Right lobe of liver (tissue), 6 donors: Measurements from ENCODE around the gene MRPL3. TPM values are rescaled to one million over a fixed set of nuclear protein-coding genes. Genes with fewer than 3 reads are reported as not detected.
"Not testable (repeated sequence)": the region's sequence is repeated elsewhere in the genome, so short reads cannot be mapped to it uniquely, and the experiment has no call there.

Experiments used
- ATAC-seq, 4 donors: fragments of 200-7000 bp; cut with Tn5 transposase; one replicate each; pipeline ENCODE4 v1.9.1; 2020; ENCODE audit warnings: mild to moderate bottlenecking in 4 of 4, moderate library complexity in 4 of 4
- DNase-seq, 3 donors: peaks; one replicate each; pipeline ENCODE4 v3.0.0-alpha.2; 2020
- H3K27ac ChIP-seq, 3 donors: fragments of 200-600 bp; one replicate each; pipeline ENCODE4 v1.8.0; 2022
- H3K27me3 ChIP-seq, 2 donors: fragments of 200-600 bp; one replicate each; pipeline ENCODE4 v1.8.0; 2022
- H3K36me3 ChIP-seq, 4 donors: fragments of 200-600 bp; sonication (generic) in 1 of 4; one replicate each; pipeline versions ENCODE4 v1.5.1 to v1.8.0; 2017 to 2022; ENCODE audit warnings: control low read depth in 1 of 4
- H3K4me1 ChIP-seq, 4 donors: fragments of 200-600 bp; sonication (generic) in 1 of 4; one replicate each; pipeline versions ENCODE4 v1.5.1 to v1.8.0; 2017 to 2022; ENCODE audit warnings: control low read depth in 1 of 4
- H3K4me3 ChIP-seq, 3 donors: fragments of 200-600 bp; one replicate each; pipeline ENCODE4 v1.8.0; 2022
- H3K9me3 ChIP-seq, 4 donors: fragments of 200-600 bp; sonication (generic) in 1 of 4; one replicate each; pipeline versions ENCODE4 v1.5.1 to v1.8.0; 2017 to 2022; ENCODE audit warnings: control low read depth in 1 of 4
- POLR2A ChIP-seq: fragments of 450-650 bp; IDR thresholded peaks from one replicate; pipeline ENCODE4 v1.6.1; 2017; ENCODE audit warnings: antibody characterized with exemption, mild to moderate bottlenecking
- WGBS: methylation state at CpG from one replicate; pipeline ENCODE4 v1.1.6; 2018; ENCODE audit warnings: low coverage, low lambda C conversion rate; ENCODE audit not compliant: insufficient coverage; ENCODE audit errors: missing lambda C conversion rate; 5-methylcytosine and 5-hydroxymethylcytosine counted together
- intact Hi-C, 2 donors: fragments of 100-400 bp; cut with DNase I; formaldehyde crosslinking; loops; one replicate each; pipeline versions ENCODE4 v1.11.2 to v1.14.1; 2022
- total RNA-seq, 6 experiments: library from RNA; depleted of rRNA in 2 of 6; stranded (reverse); fragments of >200 nt in 2 of 6; fragmentation: NEBNext Ultra II Directional in 3 of 6; extraction: Animal tissue kit (Norgen Biotek cat#: 25700) in 3 of 6; gene quantifications; one replicate each; pipeline versions ENCODE4 v1.1.0 to v1.2.4, GENCODE V29; 2016 to 2023
- TF ChIP-seq, protein P1 (sequence below), 4 donors: fragments of 200-600 bp in 3 of 4; fragments of 450-650 bp in 1 of 4; IDR thresholded peaks; one replicate each; pipeline versions ENCODE4 v1.5.1 to v1.8.0; 2016 to 2022; ENCODE audit warnings: antibody characterized with exemption in 4 of 4, mild to moderate bottlenecking in 2 of 4
- donor health status: DM: no; HTN: yes; CAD: no.
- donor health status: DM: no; HTN: no; CAD: no.
- donor health status: DM: no; HTN: no; CAD: no.
- donor health status: DM: no; HTN: yes; CAD: no.
- donor health status: DM: no; HTN: yes; CAD: no.

MRPL3 gene
- total RNA-seq, 6 experiments from 2014 or later: 29.2 to 73.9 (median 35.7) TPM

- H3K27me3 ChIP-seq: no peaks in the 10 kb centered on the region
- intact Hi-C loops: no loop called here
- DNase-seq: no peak
- TF ChIP-seq, protein P1, sequence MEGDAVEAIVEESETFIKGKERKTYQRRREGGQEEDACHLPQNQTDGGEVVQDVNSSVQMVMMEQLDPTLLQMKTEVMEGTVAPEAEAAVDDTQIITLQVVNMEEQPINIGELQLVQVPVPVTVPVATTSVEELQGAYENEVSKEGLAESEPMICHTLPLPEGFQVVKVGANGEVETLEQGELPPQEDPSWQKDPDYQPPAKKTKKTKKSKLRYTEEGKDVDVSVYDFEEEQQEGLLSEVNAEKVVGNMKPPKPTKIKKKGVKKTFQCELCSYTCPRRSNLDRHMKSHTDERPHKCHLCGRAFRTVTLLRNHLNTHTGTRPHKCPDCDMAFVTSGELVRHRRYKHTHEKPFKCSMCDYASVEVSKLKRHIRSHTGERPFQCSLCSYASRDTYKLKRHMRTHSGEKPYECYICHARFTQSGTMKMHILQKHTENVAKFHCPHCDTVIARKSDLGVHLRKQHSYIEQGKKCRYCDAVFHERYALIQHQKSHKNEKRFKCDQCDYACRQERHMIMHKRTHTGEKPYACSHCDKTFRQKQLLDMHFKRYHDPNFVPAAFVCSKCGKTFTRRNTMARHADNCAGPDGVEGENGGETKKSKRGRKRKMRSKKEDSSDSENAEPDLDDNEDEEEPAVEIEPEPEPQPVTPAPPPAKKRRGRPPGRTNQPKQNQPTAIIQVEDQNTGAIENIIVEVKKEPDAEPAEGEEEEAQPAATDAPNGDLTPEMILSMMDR (IDR thresholded peaks at IDR 0.05): no peak
- no peak for TF ChIP-seq POLR2A
- H3K9me3 ChIP-seq: no peaks in the 10 kb centered on the region
- no peak for ATAC-seq
- H3K36me3 ChIP-seq: peaks cover 0 to 52% (median 23%) of the 10 kb centered on the region in 4 donors
- H3K4me1 ChIP-seq: no peaks in the 10 kb centered on the region
- no peak overlapping the region for H3K27ac ChIP-seq
- no peak overlapping the region for H3K4me3 ChIP-seq
- WGBS: 100% methylated on average over 1 of the region's 1 CpG
These were observed 8.1 kb downstream of the MRPL3 start for GRCh38 chr3:131494706-131495105.

DNA sequence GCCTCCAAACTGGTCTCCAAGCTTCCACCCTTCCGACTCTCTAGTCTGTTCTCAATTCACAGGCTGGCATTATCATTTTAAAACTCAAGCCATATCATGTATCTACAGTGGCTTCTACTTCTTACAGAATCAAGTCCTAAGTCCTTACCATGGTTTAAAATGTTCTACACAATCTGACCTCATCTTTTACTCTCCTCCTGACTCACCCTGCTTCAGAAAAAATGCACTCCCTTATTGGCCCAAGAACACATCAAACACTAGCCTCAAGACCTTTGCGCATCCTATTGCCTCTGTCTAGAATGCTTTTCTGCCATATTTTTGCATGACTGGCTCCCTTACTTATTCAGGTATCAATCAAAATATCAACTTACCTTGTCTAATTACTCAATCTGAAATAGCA is 11.0 kb downstream of the MRPL3 start:
- Histone ChIP-seq H3K9me3 (no peaks in the 10 kb centered on the region), H3K27me3 (no peaks in the 10 kb centered on the region), H3K4me3 (no peak overlapping the region), H3K4me1 (no peaks in the 10 kb centered on the region), H3K36me3 (peaks cover 0 to 34% (median 11%) of the 10 kb centered on the region in 4 donors), H3K27ac (no peak overlapping the region)
- intact Hi-C loops: no loop called here
- TF ChIP-seq POLR2A: no peak
- TF ChIP-seq, protein P1 (IDR thresholded peaks at IDR 0.05): no peak
- ATAC-seq (no peak), DNase-seq (no peak)
- WGBS: 95% methylated on average over 2 of the region's 2 CpGs

DNA sequence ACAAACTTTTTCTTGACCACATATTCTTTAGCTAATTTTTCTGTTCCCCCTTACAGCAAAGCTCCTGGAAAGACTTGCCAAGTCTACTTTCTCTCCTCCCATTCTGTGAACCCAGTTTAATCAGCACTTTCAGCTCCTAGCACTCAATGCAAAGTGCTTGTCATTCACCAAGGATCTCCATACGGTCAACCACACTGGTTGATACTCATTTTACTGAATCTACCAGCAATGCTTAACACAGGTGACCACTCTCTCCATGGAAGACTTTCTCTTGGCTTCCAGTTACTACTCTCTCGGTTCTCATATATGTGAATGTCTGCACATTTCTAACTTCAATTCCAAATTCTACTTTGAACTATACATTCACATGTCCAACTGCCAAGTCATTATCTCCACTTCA is 11.7 kb downstream of the MRPL3 start:
- H3K4me3 ChIP-seq: no peak overlapping the region
- no peaks in the 10 kb centered on the region for H3K27me3 ChIP-seq
- TF ChIP-seq POLR2A: no peak
- TF ChIP-seq, protein P1 (IDR thresholded peaks at IDR 0.05): no peak
- DNase-seq (no peak), ATAC-seq (no peak)
- intact Hi-C loops: no loop called here
- WGBS: 96% methylated on average over 2 of the region's 2 CpGs
- H3K27ac ChIP-seq: no peak overlapping the region
- H3K36me3 ChIP-seq: peaks cover 0 to 32% (median 11%) of the 10 kb centered on the region in 4 donors
- H3K4me1 ChIP-seq: no peaks in the 10 kb centered on the region
- H3K9me3 ChIP-seq: no peaks in the 10 kb centered on the region

GRCh38 chr3:131486545-131486944 is 16.2 kb downstream of the MRPL3 start:
- H3K27ac ChIP-seq, DNase-seq, H3K4me3 ChIP-seq, H3K27me3 ChIP-seq, ATAC-seq, intact Hi-C loops, H3K9me3 ChIP-seq, H3K4me1 ChIP-seq: not testable (repeated sequence)
- WGBS: 72% methylated on average over 3 of the region's 3 CpGs
- H3K36me3 ChIP-seq: peaks cover 0 to 14% (median 6%) of the 10 kb centered on the region in 4 donors

DNA sequence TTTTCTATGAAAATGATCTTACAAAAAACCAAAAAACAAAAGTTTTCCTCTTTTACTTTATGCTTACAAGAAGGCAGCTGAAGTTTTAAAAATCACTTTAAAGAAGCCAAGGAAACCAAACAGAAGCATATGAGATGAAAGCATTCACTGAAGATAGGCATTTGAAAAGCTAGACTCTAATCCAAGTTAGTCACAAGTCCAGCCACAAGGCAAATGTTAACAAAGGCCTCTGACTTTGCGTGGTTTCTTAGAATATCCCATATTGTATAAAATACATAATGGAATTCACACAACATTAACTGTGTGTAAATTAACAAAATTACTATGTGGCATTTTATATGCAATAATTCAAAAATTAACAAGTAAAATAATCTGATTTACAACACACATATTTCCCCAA is 17.7 kb downstream of the MRPL3 start:
- DNase-seq (no peak), ATAC-seq (no peak)
- Histone ChIP-seq H3K9me3 (no peaks in the 10 kb centered on the region), H3K4me1 (no peaks in the 10 kb centered on the region), H3K4me3 (no peak overlapping the region), H3K36me3 (peaks cover 0 to 18% (median 6%) of the 10 kb centered on the region in 4 donors), H3K27me3 (no peaks in the 10 kb centered on the region), H3K27ac (no peak overlapping the region)
- no peak for TF ChIP-seq POLR2A
- TF ChIP-seq, protein P1 (IDR thresholded peaks at IDR 0.05): no peak
- 100% methylated on average over 1 of the region's 1 CpG for WGBS
- intact Hi-C loops: no loop called here
